Ovary (tissue), 9 donors: ENCODE measurements around the gene MRM2. TPM values are rescaled to one million over a fixed set of nuclear protein-coding genes. Genes with fewer than 3 reads are reported as not detected.

Experiments
- DNase-seq, 5 donors: peaks; one replicate each; pipeline ENCODE4 v3.0.0-alpha.2; 2019 to 2020
- H3K27ac ChIP-seq, 2 donors: fragments of 200-600 bp; one replicate each; pipeline versions ENCODE4 v1.5.1 to v1.8.0; 2019 to 2022
- H3K27me3 ChIP-seq: fragments of 200-600 bp; one replicate; pipeline ENCODE4 v1.8.0; 2022
- H3K36me3 ChIP-seq: fragments of 200-600 bp; sonication (generic); one replicate; pipeline ENCODE4 v1.5.1; 2019
- H3K4me1 ChIP-seq: one replicate; pipeline ENCODE4 v1.8.1; 2013; ENCODE audit warnings: mild to moderate bottlenecking, moderate library complexity; ENCODE audit not compliant: insufficient read depth
- H3K4me3 ChIP-seq: fragments of 200-600 bp; sonication (generic); one replicate; pipeline ENCODE4 v1.5.1; 2017
- H3K9me3 ChIP-seq, 2 donors: fragments of 200-600 bp in 1 of 2; sonication (generic) in 1 of 2; one replicate each; pipeline versions ENCODE4 v1.5.1 to v1.8.1; 2013 to 2019; ENCODE audit warnings: mild to moderate bottlenecking in 1 of 2, moderate library complexity in 1 of 2
- EP300 ChIP-seq: sonication (generic); formaldehyde crosslinking; IDR thresholded peaks from one replicate; pipeline ENCODE4 v1.6.1; 2017; ENCODE audit warnings: antibody characterized with exemption
- POLR2A ChIP-seq: fragments of 450-650 bp; IDR thresholded peaks from one replicate; pipeline ENCODE4 v1.6.1; 2017; ENCODE audit warnings: antibody characterized with exemption, mild to moderate bottlenecking, moderate library complexity
- WGBS, 3 donors: extraction: QIAGEN DNeasy Blood & Tissue Kit in 1 of 3; methylation state at CpG; one replicate each; pipeline versions ENCODE4 v1.1.5 to v1.1.7; 2013 to 2017; 5-methylcytosine and 5-hydroxymethylcytosine counted together
- intact Hi-C, 4 donors: fragments of 100-400 bp; cut with DNase I; formaldehyde crosslinking; loops; one replicate each; pipeline versions ENCODE4 v1.11.0 to v1.15.1; 2022 to 2023
- polyA plus RNA-seq, 2 donors: library from polyadenylated mRNA; stranded (reverse); fragments of 200-250 nt in 1 of 2; fragments of 350-450 nt in 1 of 2; fragmentation: Illumina TruSeq in 1 of 2; extraction: RNeasy Lipid Tissue Mini Kit (QIAGEN cat#74804) in 1 of 2; gene quantifications; one replicate each; pipeline ENCODE4 v1.2.3, GENCODE V29; 2013 to 2014
- total RNA-seq, 7 donors: library from RNA; depleted of rRNA in 2 of 7; stranded (reverse); fragments of >200 nt in 2 of 7; fragmentation: NEBNext Ultra II Directional in 3 of 7; extraction: Animal tissue kit (Norgen Biotek cat#: 25700) in 3 of 7; gene quantifications; one replicate each; pipeline versions ENCODE4 v1.1.0 to v1.2.4, GENCODE V29; 2016 to 2023
- TF ChIP-seq, protein P1 (sequence below), 3 donors: fragments of 450-650 bp in 2 of 3; fragments of 200-600 bp in 1 of 3; IDR thresholded peaks; one replicate each; pipeline versions ENCODE4 v1.5.1 to v1.8.0; 2016 to 2022; ENCODE audit warnings: antibody characterized with exemption in 3 of 3, mild to moderate bottlenecking in 1 of 3
- donor health status: DM: no; HTN: no; CAD: no; lungs with moderate emphysema.
- donor health status: DM: no; HTN: no; CAD: no.
- donor health status: Bipolar disorder and iron deficiency.
- donor health status: DM: yes; HTN: yes; CAD: no.
- donor health status: DM: no; HTN: no; CAD: no.
- donor health status: DM: yes; HTN: yes; CAD: no.

The MRM2 gene
- total and polyA plus RNA-seq, 9 donors = 12.6 to 28.5 (median 21.4) TPM

DNA sequence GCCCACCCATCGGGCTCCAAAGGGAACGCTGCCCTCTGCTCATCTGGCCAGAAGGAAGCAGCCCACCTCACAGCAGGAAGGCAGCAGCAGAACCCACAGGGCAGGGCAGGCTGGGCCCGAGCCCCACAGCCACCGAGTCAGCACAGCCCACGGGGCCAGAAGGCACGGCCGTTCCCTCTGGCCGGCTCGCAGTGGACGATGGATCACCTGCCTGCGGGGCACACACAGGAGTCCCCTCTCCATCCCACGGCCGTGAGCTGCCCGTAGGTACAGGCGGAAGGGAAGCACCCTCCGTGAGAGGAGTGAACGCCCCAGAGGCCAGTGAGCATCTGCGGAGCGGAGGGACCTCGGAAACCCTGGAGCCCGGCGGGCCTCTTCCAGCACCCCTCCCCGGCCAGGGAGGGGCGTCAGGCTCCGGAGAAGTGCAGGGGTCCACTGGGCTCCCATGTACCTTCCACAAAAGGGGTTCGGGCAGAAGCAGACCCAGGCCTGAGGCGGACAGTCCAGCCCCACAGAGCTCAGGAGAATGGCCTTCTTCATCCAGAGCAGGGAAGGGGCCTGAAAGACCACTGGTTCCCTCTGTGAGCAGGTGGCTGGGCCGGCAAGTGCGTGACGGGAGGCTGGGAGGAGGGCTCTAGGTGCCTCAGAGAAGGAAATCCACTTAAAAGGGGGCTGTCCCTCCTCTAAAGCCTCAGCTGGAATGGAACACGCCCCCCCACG, 11.7 kb upstream of the MRM2 start:
- Histone ChIP-seq H3K4me3 (no peak overlapping the region), H3K4me1 (no peaks in the 10 kb centered on the region), H3K27me3 (no peaks in the 10 kb centered on the region), H3K9me3 (no peaks in the 10 kb centered on the region), H3K27ac (no peak overlapping the region), H3K36me3 (no peaks in the 10 kb centered on the region)
- no peak for DNase-seq
- intact Hi-C loops = loop anchor here in 1 of 4 donors (10.0 kb wide), 1 partner anchor 91 kb away; no protein-coding TSS in a partner anchor
- TF ChIP-seq EP300 = no peak
- TF ChIP-seq, protein P1, sequence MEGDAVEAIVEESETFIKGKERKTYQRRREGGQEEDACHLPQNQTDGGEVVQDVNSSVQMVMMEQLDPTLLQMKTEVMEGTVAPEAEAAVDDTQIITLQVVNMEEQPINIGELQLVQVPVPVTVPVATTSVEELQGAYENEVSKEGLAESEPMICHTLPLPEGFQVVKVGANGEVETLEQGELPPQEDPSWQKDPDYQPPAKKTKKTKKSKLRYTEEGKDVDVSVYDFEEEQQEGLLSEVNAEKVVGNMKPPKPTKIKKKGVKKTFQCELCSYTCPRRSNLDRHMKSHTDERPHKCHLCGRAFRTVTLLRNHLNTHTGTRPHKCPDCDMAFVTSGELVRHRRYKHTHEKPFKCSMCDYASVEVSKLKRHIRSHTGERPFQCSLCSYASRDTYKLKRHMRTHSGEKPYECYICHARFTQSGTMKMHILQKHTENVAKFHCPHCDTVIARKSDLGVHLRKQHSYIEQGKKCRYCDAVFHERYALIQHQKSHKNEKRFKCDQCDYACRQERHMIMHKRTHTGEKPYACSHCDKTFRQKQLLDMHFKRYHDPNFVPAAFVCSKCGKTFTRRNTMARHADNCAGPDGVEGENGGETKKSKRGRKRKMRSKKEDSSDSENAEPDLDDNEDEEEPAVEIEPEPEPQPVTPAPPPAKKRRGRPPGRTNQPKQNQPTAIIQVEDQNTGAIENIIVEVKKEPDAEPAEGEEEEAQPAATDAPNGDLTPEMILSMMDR (IDR thresholded peaks at IDR 0.05) = no peak
- TF ChIP-seq POLR2A = no peak
- WGBS, 3 donors = 88 to 93% (median 93%) methylated on average over 30 to 32 of the region's 32 CpGs

DNA sequence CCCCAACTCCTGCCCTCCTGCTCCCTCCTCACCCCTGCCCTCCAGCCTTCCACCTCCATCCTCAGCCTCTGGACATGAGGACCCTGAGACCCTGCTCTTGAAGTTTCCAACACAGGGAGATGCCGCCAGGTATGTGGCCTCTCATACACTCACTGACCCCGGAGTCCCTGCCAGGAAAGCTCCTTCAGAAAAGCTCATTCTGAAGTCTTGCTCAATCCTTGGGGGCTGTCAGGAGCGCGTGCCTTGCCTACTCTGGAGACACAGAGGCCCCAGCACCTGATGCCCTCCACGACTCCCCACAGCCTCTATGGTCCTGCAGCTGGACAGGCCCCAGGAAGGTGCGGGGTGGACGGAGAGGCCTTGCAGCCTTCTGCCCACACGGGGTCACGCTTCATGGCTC, 11.0 kb upstream of the MRM2 start:
- no peaks in the 10 kb centered on the region for H3K36me3 ChIP-seq
- H3K9me3 ChIP-seq = no peaks in the 10 kb centered on the region
- 81 to 89% (median 87%) methylated on average over 4 to 9 of the region's 9 CpGs for WGBS, 3 donors
- TF ChIP-seq POLR2A = no peak
- TF ChIP-seq EP300 = no peak
- TF ChIP-seq, protein P1 (IDR thresholded peaks at IDR 0.05) = no peak
- no peaks in the 10 kb centered on the region for H3K27me3 ChIP-seq
- H3K4me3 ChIP-seq = no peak overlapping the region
- H3K27ac ChIP-seq = no peak overlapping the region
- intact Hi-C loops = loop anchor here in 1 of 4 donors (10.0 kb wide), 1 partner anchor 92 kb away; no protein-coding TSS in a partner anchor
- no peak for DNase-seq
- no peaks in the 10 kb centered on the region for H3K4me1 ChIP-seq

DNA sequence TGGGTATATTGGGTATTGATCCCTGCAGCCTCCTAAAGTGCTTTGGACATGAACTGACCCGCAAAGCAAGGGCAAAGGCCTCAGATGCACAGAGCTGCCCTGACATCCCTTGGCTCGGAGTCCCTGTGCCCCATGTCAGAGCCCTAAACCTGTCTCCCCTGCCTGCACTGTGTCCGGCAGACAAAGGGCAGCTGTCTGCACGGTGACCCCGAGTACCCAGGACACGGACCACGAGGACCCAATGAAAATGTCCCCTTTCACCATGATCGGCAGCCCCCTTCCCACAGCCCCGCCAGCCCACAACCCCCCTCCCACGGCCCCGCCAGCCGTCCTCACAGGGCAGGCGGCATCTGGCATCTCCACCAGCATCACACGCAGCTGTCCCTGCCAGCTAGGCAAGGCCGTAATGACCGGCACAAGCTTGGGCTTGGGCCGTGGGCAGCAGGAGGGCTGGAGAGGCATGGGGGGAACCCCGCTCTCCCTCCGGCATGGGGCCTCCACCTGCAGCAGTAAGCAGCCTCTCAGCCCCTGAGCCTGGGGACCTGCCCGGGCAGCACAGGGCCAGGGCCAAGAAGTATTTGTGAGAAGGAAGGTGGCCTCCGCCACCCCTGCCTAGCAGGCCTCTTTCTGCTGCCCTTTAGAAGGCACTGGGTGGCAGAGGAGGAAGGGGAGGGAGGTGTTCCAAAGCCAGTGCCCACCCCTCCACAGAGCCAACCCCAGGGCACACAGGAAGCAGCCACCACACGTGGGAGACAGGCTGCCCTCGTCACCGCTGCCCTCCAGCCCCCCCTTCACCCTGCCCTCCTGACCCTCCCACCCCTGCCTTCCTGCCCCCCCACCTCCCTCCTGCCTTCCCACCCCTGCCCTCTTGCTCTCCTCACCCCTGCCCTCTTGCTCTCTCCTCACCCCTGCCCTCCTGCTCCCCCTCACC, 10.1 kb upstream of the MRM2 start:
- WGBS, 3 donors = 82 to 85% (median 82%) methylated on average over 23 to 24 of the region's 24 CpGs

DNA sequence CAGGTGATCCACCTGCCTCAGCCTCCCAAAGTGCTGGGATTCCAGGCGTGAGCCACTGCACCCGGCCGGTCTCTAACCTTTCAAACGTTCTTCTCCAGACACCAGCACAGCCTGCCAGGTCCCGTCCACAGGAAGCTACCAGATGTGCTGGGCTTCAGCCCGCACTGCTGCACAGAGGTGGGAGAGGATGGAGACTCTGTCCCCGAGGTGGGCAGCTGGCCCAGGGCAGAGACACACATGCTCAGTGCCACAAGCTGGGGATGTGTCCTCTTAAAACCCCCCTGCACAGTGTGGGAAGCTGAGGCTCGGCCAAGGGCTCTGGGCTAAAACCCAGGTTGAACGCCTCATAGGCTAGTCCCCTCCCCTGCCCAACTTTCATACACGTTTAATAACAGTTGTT, 9.4 kb upstream of the MRM2 start:
- intact Hi-C loops = loop anchor here in 1 of 4 donors (10.0 kb wide), 1 partner anchor 93 kb away; no protein-coding TSS in a partner anchor
- Histone ChIP-seq H3K27ac (no peak overlapping the region), H3K9me3 (no peaks in the 10 kb centered on the region), H3K36me3 (no peaks in the 10 kb centered on the region), H3K27me3 (no peaks in the 10 kb centered on the region), H3K4me3 (no peak overlapping the region), H3K4me1 (no peaks in the 10 kb centered on the region)
- no peak for TF ChIP-seq EP300
- TF ChIP-seq, protein P1 (IDR thresholded peaks at IDR 0.05) = no peak
- no peak for TF ChIP-seq POLR2A
- WGBS, 3 donors = 65 to 69% (median 67%) methylated on average over 10 of the region's 10 CpGs
- DNase-seq = no peak

More for the DNA sequence above, 10.1 kb upstream of the MRM2 start:
- Histone ChIP-seq H3K36me3 (no peaks in the 10 kb centered on the region), H3K4me1 (no peaks in the 10 kb centered on the region), H3K9me3 (no peaks in the 10 kb centered on the region), H3K27me3 (no peaks in the 10 kb centered on the region), H3K27ac (no peak overlapping the region), H3K4me3 (no peak overlapping the region)
- DNase-seq = no peak
- intact Hi-C loops = loop anchor here in 1 of 4 donors (10.0 kb wide), 1 partner anchor 93 kb away; no protein-coding TSS in a partner anchor
- TF ChIP-seq POLR2A (no peak), EP300 (no peak)
- TF ChIP-seq, protein P1 (IDR thresholded peaks at IDR 0.05) = no peak
